Smooth muscle cell (in vitro differentiated cells): ENCODE measurements around the gene TIMM21. TPM values are rescaled to one million over a fixed set of nuclear protein-coding genes. Genes with fewer than 3 reads are reported as not detected.
A peak's percentile ranks its signal among the peaks of the same experiment; 100 is the strongest.

Experiments
- DNase-seq: peaks from one replicate; lab custom pipeline; 2025; ENCODE audit not compliant: unreplicated experiment; lab: John Stamatoyannopoulos, UW
- H2AFZ ChIP-seq: fragments of 200-600 bp; sonication (generic); 2 replicates; pipeline ENCODE4 v1.6.0; 2016; ENCODE audit warnings: antibody characterized with exemption, low read depth, mild to moderate bottlenecking
- H3F3A ChIP-seq: fragments of 200-600 bp; sonication (generic); 2 replicates; pipeline ENCODE4 v1.6.0; 2017; ENCODE audit warnings: antibody characterized with exemption, low read depth
- H3K27ac ChIP-seq: fragments of 200-600 bp; sonication (generic); 2 replicates; pipeline ENCODE4 v1.5.1; 2016; ENCODE audit warnings: low read depth, mild to moderate bottlenecking
- H3K27me3 ChIP-seq: fragments of 200-600 bp; sonication (generic); 2 replicates; pipeline ENCODE4 v1.6.1; 2016; ENCODE audit warnings: low read depth, mild to moderate bottlenecking
- H3K36me3 ChIP-seq: fragments of 200-600 bp; sonication (generic); 2 replicates; pipeline ENCODE4 v1.5.1; 2016; ENCODE audit warnings: low read depth
- H3K4me1 ChIP-seq: fragments of 200-600 bp; sonication (generic); 2 replicates; pipeline ENCODE4 v1.5.1; 2016; ENCODE audit warnings: low read depth
- H3K4me2 ChIP-seq: fragments of 200-600 bp; sonication (generic); 2 replicates; pipeline ENCODE4 v1.6.0; 2016; ENCODE audit warnings: mild to moderate bottlenecking
- H3K4me3 ChIP-seq: fragments of 200-600 bp; sonication (generic); 2 replicates; pipeline ENCODE4 v1.5.1; 2016; ENCODE audit warnings: mild to moderate bottlenecking
- H3K79me2 ChIP-seq: fragments of 200-600 bp; sonication (generic); 2 replicates; pipeline ENCODE4 v1.6.0; 2016; ENCODE audit warnings: low read depth, mild to moderate bottlenecking
- H3K9ac ChIP-seq: fragments of 200-600 bp; sonication (generic); 2 replicates; pipeline ENCODE4 v1.6.0; 2016; ENCODE audit warnings: low read depth
- H3K9me3 ChIP-seq: fragments of 200-600 bp; sonication (generic); replicated peaks from 2 replicates; pipeline ENCODE4 v1.5.1; 2016; ENCODE audit warnings: low read depth
- H4K20me1 ChIP-seq: fragments of 200-600 bp; sonication (generic); 2 replicates; pipeline ENCODE4 v1.6.0; 2016; ENCODE audit warnings: low read depth
- CTCF ChIP-seq: fragments of 200-600 bp; sonication (generic); IDR thresholded peaks from 2 replicates; pipeline ENCODE4 v1.5.1; 2017; ENCODE audit warnings: borderline replicate concordance, mild to moderate bottlenecking, antibody characterized with exemption; ENCODE audit not compliant: insufficient read depth, poor library complexity, severe bottlenecking
- WGBS: methylation state at CpG from one replicate; pipeline ENCODE4 v1.1.7; 2016; ENCODE audit warnings: low lambda C conversion rate; 5-methylcytosine and 5-hydroxymethylcytosine counted together
- polyA plus RNA-seq: library from polyadenylated mRNA; unstranded; fragments of >200 nt; fragmentation: Nextera tagmentation; extraction: Ambion mirVana; gene quantifications from 2 replicates; pipeline ENCODE4 v1.2.1, GENCODE V29; 2016
- total RNA-seq: library from RNA; depleted of rRNA; stranded (reverse); fragments of >200 nt; gene quantifications from 2 replicates; pipeline ENCODE4 v1.2.3, GENCODE V29; 2014

The TIMM21 gene
- total and polyA plus RNA-seq, 2 experiments from 2014 or later = 27.6 to 72.6 TPM

- no peaks in the 10 kb centered on the region for H3K27me3 ChIP-seq
- H3K4me2 ChIP-seq = peak overlapping the region; percentile 73
- H3F3A ChIP-seq = no peaks in the 10 kb centered on the region
- H4K20me1 ChIP-seq = no peaks in the 10 kb centered on the region
- no peak for DNase-seq
- H3K9ac ChIP-seq = no peak overlapping the region
- TF ChIP-seq CTCF = peak; percentile 80
- H3K4me3 ChIP-seq = peak overlapping the region; percentile 18
- H3K79me2 ChIP-seq = no peaks in the 10 kb centered on the region
- no peaks in the 10 kb centered on the region for H3K36me3 ChIP-seq
- WGBS = 13% methylated on average over 9 of the region's 9 CpGs
- peaks cover 4% of the 10 kb centered on the region for H3K9me3 ChIP-seq
- peak overlapping the region; percentile 46 for H2AFZ ChIP-seq
- peaks cover 17% of the 10 kb centered on the region for H3K4me1 ChIP-seq
- no peak overlapping the region for H3K27ac ChIP-seq
Observed at GRCh38 chr18:74116633-74117554, 31.4 kb upstream of the TIMM21 start.

- Histone ChIP-seq H3K9ac (no peak overlapping the region), H3K36me3 (no peaks in the 10 kb centered on the region), H3K4me1 (peaks cover 15% of the 10 kb centered on the region), H3F3A (no peaks in the 10 kb centered on the region), H3K9me3 (no peaks in the 10 kb centered on the region), H3K4me3 (no peak overlapping the region), H3K79me2 (no peaks in the 10 kb centered on the region), H4K20me1 (no peaks in the 10 kb centered on the region), H3K4me2 (no peak overlapping the region), H3K27ac (no peak overlapping the region), H2AFZ (no peak overlapping the region), H3K27me3 (peaks cover 5% of the 10 kb centered on the region)
- no peak for DNase-seq
- no peak for TF ChIP-seq CTCF
- 91% methylated on average over 6 of the region's 6 CpGs for WGBS
Observed at GRCh38 chr18:74123200-74123599, 25.1 kb upstream of the TIMM21 start.

GRCh38 chr18:74124642-74125041 is 23.7 kb upstream of the TIMM21 start:
- Histone ChIP-seq H2AFZ (no peak overlapping the region), H3K4me1 (peaks cover 16% of the 10 kb centered on the region), H3K4me2 (no peak overlapping the region), H3K9ac (no peak overlapping the region), H3K4me3 (no peak overlapping the region), H4K20me1 (no peaks in the 10 kb centered on the region), H3K36me3 (no peaks in the 10 kb centered on the region), H3F3A (no peaks in the 10 kb centered on the region), H3K79me2 (no peaks in the 10 kb centered on the region), H3K27ac (no peak overlapping the region), H3K9me3 (no peaks in the 10 kb centered on the region), H3K27me3 (peaks cover 5% of the 10 kb centered on the region)
- TF ChIP-seq CTCF = no peak
- WGBS = 96% methylated on average over 1 of the region's 1 CpG
- DNase-seq = no peak
